Tracheal epithelial cell (primary cell): Measurements from ENCODE around the gene KRT38. TPM values are rescaled to one million over a fixed set of nuclear protein-coding genes. Genes with fewer than 3 reads are reported as not detected.

Experiments used
- total RNA-seq: library from RNA; depleted of rRNA; stranded (reverse); fragments of >200 nt; gene quantifications from 2 replicates; pipeline ENCODE4 v1.2.1, GENCODE V29; 2014

The KRT38 gene
- total RNA-seq: not detected in 2 replicates

DNA sequence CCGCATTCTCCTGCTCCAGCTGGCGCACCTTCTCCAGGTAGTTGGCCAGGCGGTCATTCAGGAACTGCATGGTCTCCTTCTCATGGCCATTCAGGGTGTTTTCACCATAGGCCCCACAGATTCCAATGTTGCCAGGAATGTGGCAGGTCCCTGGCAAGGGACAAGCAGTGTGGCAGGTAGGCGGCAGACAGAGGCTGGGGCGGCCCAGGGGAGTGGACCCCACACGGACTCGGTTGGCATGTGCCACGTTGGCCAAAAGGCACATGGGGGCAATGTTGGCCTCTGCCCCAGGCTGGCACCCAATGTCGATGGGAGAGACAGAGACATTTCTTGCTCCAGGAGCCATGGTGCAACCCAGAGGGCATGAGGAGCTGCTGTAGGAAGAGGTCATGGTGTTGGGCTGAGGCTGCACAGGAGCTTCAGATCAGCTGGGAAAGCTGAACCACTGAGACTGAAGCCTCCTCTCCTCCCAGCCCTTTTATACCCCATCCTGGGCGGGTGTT, at the start of gene KRT38:
Gene KRT38, minus strand, starts transcription at position 453 of the 503 bp plus-strand sequence. Its CDS starts 62 bp downstream, at position 391.

DNA sequence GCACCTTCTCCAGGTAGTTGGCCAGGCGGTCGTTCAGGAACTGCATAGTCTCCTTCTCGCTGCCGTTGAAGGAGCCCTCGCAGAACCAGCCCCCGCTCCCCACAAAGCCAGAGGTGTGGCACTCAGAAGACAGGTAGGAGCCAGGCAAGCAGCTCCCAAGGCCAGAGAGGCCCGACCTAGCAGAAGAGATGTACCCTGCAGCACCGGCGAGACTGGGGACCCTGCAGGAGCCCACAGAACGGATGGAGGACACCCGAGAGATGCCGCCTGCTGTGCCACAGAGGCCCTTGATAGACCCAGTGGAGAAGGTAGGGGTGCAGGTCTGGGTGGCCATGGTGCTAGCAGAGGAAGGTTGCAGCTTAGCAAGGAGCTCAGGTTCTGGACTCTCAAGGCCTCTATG, 48.7 kb upstream of the KRT38 start, which contains the start of gene KRT36:
Gene KRT36, minus strand, starts transcription at position 380 of the 400 bp plus-strand sequence. Its CDS starts 46 bp downstream, at position 334.

DNA sequence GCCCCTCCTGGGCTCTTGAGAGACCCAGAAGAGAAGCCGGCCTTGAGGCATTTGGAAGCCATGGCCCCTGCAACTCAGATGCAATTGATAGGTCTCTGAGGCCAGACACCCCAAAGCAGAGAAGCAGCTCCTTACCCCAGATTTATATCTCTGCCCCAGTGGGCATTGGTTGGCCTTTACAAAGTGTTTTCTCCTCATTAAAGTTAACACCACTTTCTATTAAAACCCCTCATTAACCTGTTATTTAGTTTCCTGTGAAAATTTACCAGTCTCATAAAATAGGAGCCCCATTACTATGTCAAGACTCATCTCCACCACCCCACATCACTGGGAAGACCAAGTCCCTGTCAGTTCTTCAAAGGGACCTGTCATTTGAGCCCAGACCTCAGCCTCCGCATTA, 40.3 kb upstream of the KRT38 start, which contains the start of gene KRT35:
Gene KRT35, minus strand, starts transcription at position 116 of the 400 bp plus-strand sequence. Its CDS starts 54 bp downstream, at position 62.

GRCh38 chr17:41466988-41467387, 26.2 kb upstream of the KRT38 start, which contains the start of gene KRT32:
Gene KRT32 (minus strand): TSS chr17:41467386. CDS start chr17:41467325, 61 bp downstream.

DNA sequence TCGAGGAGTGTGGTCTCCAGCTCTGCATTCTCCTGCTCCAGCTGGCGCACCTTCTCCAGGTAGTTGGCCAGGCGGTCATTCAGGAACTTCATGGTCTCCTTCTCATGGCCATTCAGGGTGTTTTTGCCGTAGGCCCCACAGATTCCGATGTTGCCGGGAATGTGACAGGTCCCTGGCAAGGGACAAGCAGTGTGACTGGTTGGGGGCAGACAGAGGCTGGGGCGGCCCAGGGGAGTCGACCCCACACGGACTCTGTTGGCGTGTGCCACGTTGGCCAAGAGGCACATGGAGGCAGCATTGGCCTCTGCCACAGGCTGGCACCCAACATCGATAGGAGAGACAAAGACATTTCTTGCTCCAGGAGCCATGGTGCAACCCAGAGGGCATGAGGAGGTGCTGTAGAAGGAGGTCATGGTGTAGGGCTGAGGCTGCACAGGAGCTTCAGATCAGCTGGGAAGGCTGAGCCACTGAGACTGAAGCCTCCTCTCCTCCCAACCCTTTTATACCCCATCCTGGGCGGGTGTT, 16.6 kb downstream of the KRT38 start, which contains the start of gene KRT37:
Gene KRT37, minus strand, starts transcription at position 475 of the 525 bp plus-strand sequence. Its CDS starts 62 bp downstream, at position 413.

DNA sequence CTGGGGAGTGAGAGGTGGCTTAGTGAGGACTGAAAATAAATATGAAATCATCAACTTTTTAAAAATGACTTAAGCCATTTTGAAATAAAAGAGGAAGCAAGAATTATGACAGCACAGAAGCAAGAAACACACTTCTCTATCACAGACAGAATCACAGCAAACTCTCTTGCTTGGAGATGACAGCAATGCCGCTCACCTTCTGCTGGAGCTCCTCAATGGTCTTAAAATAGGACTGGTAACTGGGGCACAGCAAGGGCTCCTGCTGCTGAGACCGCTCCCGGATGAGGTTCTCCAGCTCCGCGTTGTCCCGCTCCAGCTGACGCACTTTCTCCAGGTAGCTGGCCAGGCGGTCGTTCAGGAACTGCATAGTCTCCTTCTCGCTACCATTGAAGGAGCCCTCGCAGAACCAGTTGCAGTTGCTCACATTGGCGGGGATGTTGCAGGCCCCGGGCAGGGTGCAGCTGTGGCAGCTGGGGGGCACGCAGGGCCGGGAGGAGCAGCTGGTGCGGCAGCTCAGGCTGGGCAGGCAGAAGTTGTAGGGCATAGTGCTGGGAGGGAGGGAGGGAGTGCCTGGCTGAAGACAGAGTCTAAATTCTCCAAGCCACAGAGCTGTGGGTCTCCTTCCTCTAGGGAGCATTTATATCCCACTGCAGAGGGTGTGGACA, 43.7 kb downstream of the KRT38 start, which contains the start of gene KRT31:
Gene KRT31, minus strand, starts transcription at position 613 of the 665 bp plus-strand sequence. Its CDS starts 69 bp downstream, at position 544.

Other genes with a start within 250 kb of the KRT38 start
- gene KRTAP9-2, start 214.3 kb downstream of the KRT38 start, total RNA-seq: not detected in 2 replicates
- not detected in 2 replicates for gene KRTAP9-3, start 208.5 kb downstream of the KRT38 start, total RNA-seq
- gene KRTAP9-8, start 203.0 kb downstream of the KRT38 start, total RNA-seq: not detected in 2 replicates
- not detected in 2 replicates for gene KRTAP9-4, start 191.3 kb downstream of the KRT38 start, total RNA-seq
- not detected in 2 replicates for gene KRTAP9-9, start 185.6 kb downstream of the KRT38 start, total RNA-seq
- gene KRTAP9-6, start 175.6 kb downstream of the KRT38 start, total RNA-seq: not detected in 2 replicates
- not detected in 2 replicates for gene KRTAP9-7, start 165.3 kb downstream of the KRT38 start, total RNA-seq
- gene KRTAP29-1, start 138.1 kb downstream of the KRT38 start, total RNA-seq: not detected in 2 replicates
- not detected in 2 replicates for gene KRTAP16-1, start 131.7 kb downstream of the KRT38 start, total RNA-seq
- 0.24 TPM in 1 of 2 replicates, not detected in the other for gene KRTAP17-1, start 125.3 kb downstream of the KRT38 start, total RNA-seq
- gene KRT33A, start 90.2 kb downstream of the KRT38 start, total RNA-seq: under 0.01 TPM in 1 of 2 replicates, not detected in the other
- gene KRT33B, start 71.2 kb downstream of the KRT38 start, total RNA-seq: 0.21 and 0.24 TPM in 2 replicates
- 0.43 and 7.0 TPM in 2 replicates for gene KRT34, start 58.7 kb downstream of the KRT38 start, total RNA-seq
- 0.24 TPM in 1 of 2 replicates, not detected in the other for gene KRT31, start 43.4 kb downstream of the KRT38 start, total RNA-seq
- not detected in 2 replicates for gene KRT37, start 16.4 kb downstream of the KRT38 start, total RNA-seq
- gene KRT32, start 26.4 kb upstream of the KRT38 start, total RNA-seq: not detected in 2 replicates
- not detected in 2 replicates for gene KRT35, start 40.2 kb upstream of the KRT38 start, total RNA-seq
- gene KRT36, start 48.9 kb upstream of the KRT38 start, total RNA-seq: not detected in 2 replicates
- gene KRT13, start 64.6 kb upstream of the KRT38 start, total RNA-seq: 0.24 and 20.0 TPM in 2 replicates
- gene KRT15, start 77.9 kb upstream of the KRT38 start, total RNA-seq: 38.1 and 92.7 TPM in 2 replicates
- 3,305 and 10,988 TPM in 2 replicates for gene KRT19, start 87.3 kb upstream of the KRT38 start, total RNA-seq
- 0.72 TPM in 1 of 2 replicates, not detected in the other for gene KRT9, start 131.1 kb upstream of the KRT38 start, total RNA-seq
- gene KRT14, start 145.9 kb upstream of the KRT38 start, total RNA-seq: 2,248 and 2,437 TPM in 2 replicates
- 2,720 and 3,196 TPM in 2 replicates for gene KRT16, start 171.8 kb upstream of the KRT38 start, total RNA-seq
- 21,656 and 29,975 TPM in 2 replicates for gene KRT17, start 183.6 kb upstream of the KRT38 start, total RNA-seq
- gene EIF1, start 247.9 kb upstream of the KRT38 start, total RNA-seq: 108 and 179 TPM in 2 replicates